GM23338 (cell line): ENCODE data around the gene ARHGEF16. TPM values are rescaled to one million over a fixed set of nuclear protein-coding genes. Genes with fewer than 3 reads are reported as not detected.

Source experiments
- ATAC-seq: fragments of 200-7000 bp; cut with Tn5 transposase; 3 replicates; pipeline ENCODE4 v1.9.1; 2020
- DNase-seq: peaks from one replicate; pipeline ENCODE4 v3.0.0-alpha.2; 2015; ENCODE audit warnings: low spot score
- H2AFZ ChIP-seq: fragments of 200-600 bp; sonication (generic); 2 replicates; pipeline ENCODE4 v1.8.0; 2016; ENCODE audit warnings: antibody characterized with exemption, mild to moderate bottlenecking, moderate library complexity
- H3F3A ChIP-seq: fragments of 200-600 bp; sonication (generic); replicated peaks from 2 replicates; pipeline ENCODE4 v1.8.0; 2017; ENCODE audit warnings: antibody characterized with exemption, mixed run types, low read depth
- H3K27ac ChIP-seq: fragments of 200-600 bp; sonication (generic); 2 replicates; pipeline ENCODE4 v1.6.1; 2016; ENCODE audit warnings: low read depth
- H3K27me3 ChIP-seq: fragments of 200-600 bp; sonication (generic); 2 replicates; pipeline ENCODE4 v1.8.0; 2016; ENCODE audit warnings: mild to moderate bottlenecking, mixed run types, moderate library complexity; ENCODE audit not compliant: insufficient read depth
- H3K36me3 ChIP-seq: fragments of 200-600 bp; sonication (generic); 2 replicates; pipeline ENCODE4 v1.8.0; 2016; ENCODE audit warnings: mild to moderate bottlenecking; ENCODE audit not compliant: insufficient read depth
- H3K4me1 ChIP-seq: fragments of 200-600 bp; sonication (generic); 2 replicates; pipeline ENCODE4 v1.8.0; 2016; ENCODE audit warnings: mild to moderate bottlenecking, moderate library complexity; ENCODE audit not compliant: insufficient read depth
- H3K4me2 ChIP-seq: fragments of 200-600 bp; sonication (generic); 2 replicates; pipeline ENCODE4 v1.7.1; 2017; ENCODE audit warnings: mixed run types
- H3K4me3 ChIP-seq: fragments of 200-600 bp; sonication (generic); 2 replicates; pipeline ENCODE4 v1.6.1; 2016; ENCODE audit warnings: mixed run types
- H3K79me2 ChIP-seq: fragments of 200-600 bp; sonication (generic); replicated peaks from 2 replicates; pipeline ENCODE4 v1.8.0; 2017; ENCODE audit warnings: mild to moderate bottlenecking; ENCODE audit not compliant: insufficient read depth
- H3K9me2 ChIP-seq: fragments of 200-600 bp; sonication (generic); 2 replicates; pipeline ENCODE4 v1.8.0; 2017; ENCODE audit not compliant: insufficient read depth
- H4K20me1 ChIP-seq: fragments of 200-600 bp; sonication (generic); replicated peaks from 2 replicates; pipeline ENCODE4 v1.8.0; 2017; ENCODE audit warnings: mild to moderate bottlenecking; ENCODE audit not compliant: insufficient read depth
- H3K27ac Mint-ChIP-seq: 2 replicates; pipeline ENCODE4 v1.8.0; 2020; ENCODE audit warnings: inconsistent platforms, mild to moderate bottlenecking, moderate library complexity, mixed read lengths
- H3K27me3 Mint-ChIP-seq: 3 replicates; pipeline ENCODE4 v1.8.0; 2022; ENCODE audit warnings: low read depth, mild to moderate bottlenecking, moderate library complexity, mixed read lengths, inconsistent platforms; ENCODE audit not compliant: insufficient read depth, poor library complexity
- H3K36me3 Mint-ChIP-seq: 3 replicates; pipeline ENCODE4 v1.8.0; 2021; ENCODE audit warnings: low read depth, mild to moderate bottlenecking, inconsistent platforms, moderate library complexity, mixed read lengths
- H3K4me1 Mint-ChIP-seq: 3 replicates; pipeline ENCODE4 v1.8.0; 2020; ENCODE audit warnings: mild to moderate bottlenecking, inconsistent platforms, mixed read lengths
- H3K4me3 Mint-ChIP-seq: 3 replicates; pipeline ENCODE4 v1.8.0; 2021; ENCODE audit warnings: moderate library complexity, mild to moderate bottlenecking, inconsistent platforms, mixed read lengths
- H3K9me3 Mint-ChIP-seq: 3 replicates; pipeline ENCODE4 v1.8.0; 2020; ENCODE audit warnings: moderate library complexity, mild to moderate bottlenecking, inconsistent platforms, mixed read lengths
- EZH2 ChIP-seq: fragments of 200-600 bp; sonication (generic); IDR thresholded peaks from one replicate; pipeline ENCODE4 v1.8.0; 2017; ENCODE audit warnings: antibody characterized with exemption, mild to moderate bottlenecking, low read depth; ENCODE audit not compliant: unreplicated experiment
- EZH2phosphoT487 ChIP-seq: fragments of 200-600 bp; sonication (generic); IDR thresholded peaks from one replicate; pipeline ENCODE4 v1.8.1; 2018; ENCODE audit warnings: antibody characterized with exemption; ENCODE audit not compliant: unreplicated experiment
- JUNB ChIP-seq: IDR thresholded peaks from one replicate; pipeline ENCODE4 v1.6.1; 2016; ENCODE audit warnings: antibody characterized with exemption; ENCODE audit not compliant: unreplicated experiment
- NANOG ChIP-seq: IDR thresholded peaks from 2 replicates; pipeline ENCODE4 v1.6.1; 2016; ENCODE audit warnings: antibody characterized with exemption, borderline replicate concordance
- POLR2AphosphoS5 ChIP-seq: IDR thresholded peaks from 2 replicates; pipeline ENCODE4 v1.6.1; 2016; ENCODE audit warnings: antibody characterized with exemption, low read depth
- STAT1 ChIP-seq: IDR thresholded peaks from one replicate; pipeline ENCODE4 v1.6.1; 2016; ENCODE audit warnings: antibody characterized with exemption; ENCODE audit not compliant: unreplicated experiment
- ZNF114 ChIP-seq: fragments of 250-450 bp; sonication (Bioruptor Pico); IDR thresholded peaks from 2 replicates; pipeline ENCODE4 v1.5.0; 2020; ENCODE audit warnings: mild to moderate bottlenecking, moderate library complexity
- ZNF331 ChIP-seq: fragments of 250-450 bp; sonication (Bioruptor Pico); IDR thresholded peaks from 2 replicates; pipeline ENCODE4 v1.5.0; 2020; ENCODE audit warnings: low read depth, mild to moderate bottlenecking, moderate library complexity
- polyA plus RNA-seq: library from polyadenylated mRNA; unstranded; fragments of >200 nt; fragmentation: Nextera tagmentation; extraction: Ambion mirVana; gene quantifications from 2 replicates; pipeline ENCODE4 v1.2.1, GENCODE V29; 2016
- total RNA-seq: library from RNA; depleted of rRNA; stranded (reverse); fragments of >200 nt; shearing (Covaris generic); gene quantifications from 2 replicates; pipeline ENCODE4 v1.2.3, GENCODE V29; 2014
- TF ChIP-seq, protein P1 (sequence below): fragments of 250-450 bp; sonication (Bioruptor Pico); IDR thresholded peaks from 2 replicates; pipeline ENCODE4 v1.5.0; 2020; ENCODE audit warnings: mild to moderate bottlenecking, moderate library complexity
- TF ChIP-seq, protein P2 (sequence below), 2 experiments: fragments of 200-600 bp in 1 of 2; sonication (generic) in 1 of 2; conservative IDR thresholded peaks; 2 replicates each; pipeline versions ENCODE4 v1.5.1 to v1.6.1; 2016 to 2017; ENCODE audit warnings: antibody characterized with exemption in 2 of 2, low read depth in 2 of 2, mild to moderate bottlenecking in 2 of 2, moderate library complexity in 1 of 2
- TF ChIP-seq, protein P3 (sequence below): IDR thresholded peaks from one replicate; pipeline ENCODE4 v1.6.1; 2018; ENCODE audit warnings: antibody characterized with exemption; ENCODE audit not compliant: unreplicated experiment

ARHGEF16 gene
- total and polyA plus RNA-seq, 2 experiments from 2014 or later, result 12.2 to 29.3 TPM

DNA sequence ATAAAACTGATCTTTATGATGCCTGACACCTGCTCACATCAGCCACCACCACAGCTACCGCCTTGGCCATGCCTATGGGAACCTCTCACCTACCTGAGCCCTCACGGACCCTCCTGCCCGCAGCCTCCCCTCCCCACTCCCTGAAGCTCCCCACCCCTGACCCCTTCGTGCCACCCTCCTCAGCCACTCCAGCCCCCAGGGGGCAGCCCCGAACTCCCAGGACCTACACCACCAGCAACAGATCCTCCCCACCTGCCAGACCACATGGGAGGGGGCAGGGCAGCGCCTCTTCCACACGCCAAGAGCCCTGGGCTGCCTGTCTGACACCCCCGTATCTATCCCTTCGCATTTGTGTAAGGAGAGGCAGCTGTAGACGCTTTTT, 14.2 kb upstream of the ARHGEF16 start:
- ATAC-seq (no peak), DNase-seq (no peak)
- no peaks in the 10 kb centered on the region for H3K36me3 Mint-ChIP-seq
- no peaks in the 10 kb centered on the region for H3K9me3 Mint-ChIP-seq
- no peaks in the 10 kb centered on the region for H3K79me2 ChIP-seq
- H3K27me3 ChIP-seq, result no peaks in the 10 kb centered on the region
- H3K4me1 ChIP-seq, result no peaks in the 10 kb centered on the region
- no peaks in the 10 kb centered on the region for H4K20me1 ChIP-seq
- no peak overlapping the region for H3K27ac Mint-ChIP-seq
- peaks cover 10% of the 10 kb centered on the region for H3K4me1 Mint-ChIP-seq
- no peak overlapping the region for H2AFZ ChIP-seq
- H3K36me3 ChIP-seq, result no peaks in the 10 kb centered on the region
- H3K4me2 ChIP-seq, result no peak overlapping the region
- no peaks in the 10 kb centered on the region for H3K9me2 ChIP-seq
- H3K27me3 Mint-ChIP-seq, result peaks cover 10% of the 10 kb centered on the region
- TF ChIP-seq EZH2phosphoT487 (no peak), POLR2AphosphoS5 (no peak), JUNB (no peak)
- H3K4me3 ChIP-seq, result no peak overlapping the region
- no peak overlapping the region for H3K27ac ChIP-seq
- no peaks in the 10 kb centered on the region for H3F3A ChIP-seq
- no peak overlapping the region for H3K4me3 Mint-ChIP-seq

DNA sequence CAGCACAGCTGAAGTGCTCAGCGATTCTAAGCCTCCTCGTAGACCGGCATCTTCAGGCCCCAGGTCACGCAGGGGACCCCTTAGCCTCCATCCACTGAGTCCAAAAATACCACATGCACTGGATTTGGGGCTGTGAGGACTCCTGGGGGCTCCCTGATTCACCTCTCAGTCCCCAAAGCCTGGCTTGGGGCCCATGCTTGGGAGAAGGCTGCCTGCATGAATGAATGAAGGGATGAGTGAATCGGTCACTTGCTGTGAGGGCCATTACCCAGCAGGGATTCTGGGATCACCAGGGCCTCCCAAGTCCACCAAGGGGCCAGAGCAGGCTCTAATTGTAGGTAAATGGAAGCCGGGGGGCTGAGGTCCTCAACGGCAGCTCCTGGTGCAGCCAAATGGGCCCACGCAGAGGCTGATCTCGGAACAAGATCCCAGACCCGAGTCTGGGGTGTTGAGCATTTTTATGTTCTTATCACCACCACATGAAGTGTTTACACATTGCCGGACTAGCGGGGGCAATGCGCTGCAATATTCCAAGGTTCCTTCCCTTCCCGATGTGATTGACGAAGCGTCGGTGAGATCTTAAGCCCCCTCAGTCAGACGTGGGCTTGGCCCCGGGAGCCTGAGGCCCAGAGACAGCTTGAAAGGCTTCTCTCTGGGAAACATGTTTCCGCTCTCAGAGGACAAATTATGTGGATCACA, 13.6 kb upstream of the ARHGEF16 start:
- H3K27me3 ChIP-seq, result no peaks in the 10 kb centered on the region
- Mint-ChIP-seq H3K4me1 (peaks cover 10% of the 10 kb centered on the region), H3K4me3 (no peak overlapping the region)
- TF ChIP-seq JUNB (no peak), ZNF331 (CRISPR knock-in tag) (no peak), ZNF114 (CRISPR knock-in tag) (no peak), STAT1 (no peak), NANOG (no peak), EZH2 (no peak)
- TF ChIP-seq, protein P1, sequence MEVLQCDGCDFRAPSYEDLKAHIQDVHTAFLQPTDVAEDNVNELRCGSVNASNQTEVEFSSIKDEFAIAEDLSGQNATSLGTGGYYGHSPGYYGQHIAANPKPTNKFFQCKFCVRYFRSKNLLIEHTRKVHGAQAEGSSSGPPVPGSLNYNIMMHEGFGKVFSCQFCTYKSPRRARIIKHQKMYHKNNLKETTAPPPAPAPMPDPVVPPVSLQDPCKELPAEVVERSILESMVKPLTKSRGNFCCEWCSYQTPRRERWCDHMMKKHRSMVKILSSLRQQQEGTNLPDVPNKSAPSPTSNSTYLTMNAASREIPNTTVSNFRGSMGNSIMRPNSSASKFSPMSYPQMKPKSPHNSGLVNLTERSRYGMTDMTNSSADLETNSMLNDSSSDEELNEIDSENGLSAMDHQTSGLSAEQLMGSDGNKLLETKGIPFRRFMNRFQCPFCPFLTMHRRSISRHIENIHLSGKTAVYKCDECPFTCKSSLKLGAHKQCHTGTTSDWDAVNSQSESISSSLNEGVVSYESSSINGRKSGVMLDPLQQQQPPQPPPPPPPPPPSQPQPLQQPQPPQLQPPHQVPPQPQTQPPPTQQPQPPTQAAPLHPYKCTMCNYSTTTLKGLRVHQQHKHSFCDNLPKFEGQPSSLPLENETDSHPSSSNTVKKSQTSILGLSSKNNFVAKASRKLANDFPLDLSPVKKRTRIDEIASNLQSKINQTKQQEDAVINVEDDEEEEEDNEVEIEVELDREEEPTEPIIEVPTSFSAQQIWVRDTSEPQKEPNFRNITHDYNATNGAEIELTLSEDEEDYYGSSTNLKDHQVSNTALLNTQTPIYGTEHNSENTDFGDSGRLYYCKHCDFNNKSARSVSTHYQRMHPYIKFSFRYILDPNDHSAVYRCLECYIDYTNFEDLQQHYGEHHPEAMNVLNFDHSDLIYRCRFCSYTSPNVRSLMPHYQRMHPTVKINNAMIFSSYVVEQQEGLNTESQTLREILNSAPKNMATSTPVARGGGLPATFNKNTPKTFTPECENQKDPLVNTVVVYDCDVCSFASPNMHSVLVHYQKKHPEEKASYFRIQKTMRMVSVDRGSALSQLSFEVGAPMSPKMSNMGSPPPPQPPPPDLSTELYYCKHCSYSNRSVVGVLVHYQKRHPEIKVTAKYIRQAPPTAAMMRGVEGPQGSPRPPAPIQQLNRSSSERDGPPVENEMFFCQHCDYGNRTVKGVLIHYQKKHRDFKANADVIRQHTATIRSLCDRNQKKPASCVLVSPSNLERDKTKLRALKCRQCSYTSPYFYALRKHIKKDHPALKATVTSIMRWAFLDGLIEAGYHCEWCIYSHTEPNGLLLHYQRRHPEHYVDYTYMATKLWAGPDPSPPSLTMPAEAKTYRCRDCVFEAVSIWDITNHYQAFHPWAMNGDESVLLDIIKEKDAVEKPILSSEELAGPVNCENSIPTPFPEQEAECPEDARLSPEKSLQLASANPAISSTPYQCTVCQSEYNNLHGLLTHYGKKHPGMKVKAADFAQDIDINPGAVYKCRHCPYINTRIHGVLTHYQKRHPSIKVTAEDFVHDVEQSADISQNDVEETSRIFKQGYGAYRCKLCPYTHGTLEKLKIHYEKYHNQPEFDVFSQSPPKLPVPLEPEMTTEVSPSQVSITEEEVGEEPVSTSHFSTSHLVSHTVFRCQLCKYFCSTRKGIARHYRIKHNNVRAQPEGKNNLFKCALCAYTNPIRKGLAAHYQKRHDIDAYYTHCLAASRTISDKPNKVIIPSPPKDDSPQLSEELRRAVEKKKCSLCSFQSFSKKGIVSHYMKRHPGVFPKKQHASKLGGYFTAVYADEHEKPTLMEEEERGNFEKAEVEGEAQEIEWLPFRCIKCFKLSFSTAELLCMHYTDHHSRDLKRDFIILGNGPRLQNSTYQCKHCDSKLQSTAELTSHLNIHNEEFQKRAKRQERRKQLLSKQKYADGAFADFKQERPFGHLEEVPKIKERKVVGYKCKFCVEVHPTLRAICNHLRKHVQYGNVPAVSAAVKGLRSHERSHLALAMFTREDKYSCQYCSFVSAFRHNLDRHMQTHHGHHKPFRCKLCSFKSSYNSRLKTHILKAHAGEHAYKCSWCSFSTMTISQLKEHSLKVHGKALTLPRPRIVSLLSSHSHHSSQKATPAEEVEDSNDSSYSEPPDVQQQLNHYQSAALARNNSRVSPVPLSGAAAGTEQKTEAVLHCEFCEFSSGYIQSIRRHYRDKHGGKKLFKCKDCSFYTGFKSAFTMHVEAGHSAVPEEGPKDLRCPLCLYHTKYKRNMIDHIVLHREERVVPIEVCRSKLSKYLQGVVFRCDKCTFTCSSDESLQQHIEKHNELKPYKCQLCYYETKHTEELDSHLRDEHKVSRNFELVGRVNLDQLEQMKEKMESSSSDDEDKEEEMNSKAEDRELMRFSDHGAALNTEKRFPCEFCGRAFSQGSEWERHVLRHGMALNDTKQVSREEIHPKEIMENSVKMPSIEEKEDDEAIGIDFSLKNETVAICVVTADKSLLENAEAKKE (CRISPR knock-in tag), result no peak
- TF ChIP-seq, protein P2, sequence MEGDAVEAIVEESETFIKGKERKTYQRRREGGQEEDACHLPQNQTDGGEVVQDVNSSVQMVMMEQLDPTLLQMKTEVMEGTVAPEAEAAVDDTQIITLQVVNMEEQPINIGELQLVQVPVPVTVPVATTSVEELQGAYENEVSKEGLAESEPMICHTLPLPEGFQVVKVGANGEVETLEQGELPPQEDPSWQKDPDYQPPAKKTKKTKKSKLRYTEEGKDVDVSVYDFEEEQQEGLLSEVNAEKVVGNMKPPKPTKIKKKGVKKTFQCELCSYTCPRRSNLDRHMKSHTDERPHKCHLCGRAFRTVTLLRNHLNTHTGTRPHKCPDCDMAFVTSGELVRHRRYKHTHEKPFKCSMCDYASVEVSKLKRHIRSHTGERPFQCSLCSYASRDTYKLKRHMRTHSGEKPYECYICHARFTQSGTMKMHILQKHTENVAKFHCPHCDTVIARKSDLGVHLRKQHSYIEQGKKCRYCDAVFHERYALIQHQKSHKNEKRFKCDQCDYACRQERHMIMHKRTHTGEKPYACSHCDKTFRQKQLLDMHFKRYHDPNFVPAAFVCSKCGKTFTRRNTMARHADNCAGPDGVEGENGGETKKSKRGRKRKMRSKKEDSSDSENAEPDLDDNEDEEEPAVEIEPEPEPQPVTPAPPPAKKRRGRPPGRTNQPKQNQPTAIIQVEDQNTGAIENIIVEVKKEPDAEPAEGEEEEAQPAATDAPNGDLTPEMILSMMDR (conservative IDR thresholded peaks at IDR 0.05; ENCODE audit: low read depth in 2 of 2), result no peak
- TF ChIP-seq, protein P3, sequence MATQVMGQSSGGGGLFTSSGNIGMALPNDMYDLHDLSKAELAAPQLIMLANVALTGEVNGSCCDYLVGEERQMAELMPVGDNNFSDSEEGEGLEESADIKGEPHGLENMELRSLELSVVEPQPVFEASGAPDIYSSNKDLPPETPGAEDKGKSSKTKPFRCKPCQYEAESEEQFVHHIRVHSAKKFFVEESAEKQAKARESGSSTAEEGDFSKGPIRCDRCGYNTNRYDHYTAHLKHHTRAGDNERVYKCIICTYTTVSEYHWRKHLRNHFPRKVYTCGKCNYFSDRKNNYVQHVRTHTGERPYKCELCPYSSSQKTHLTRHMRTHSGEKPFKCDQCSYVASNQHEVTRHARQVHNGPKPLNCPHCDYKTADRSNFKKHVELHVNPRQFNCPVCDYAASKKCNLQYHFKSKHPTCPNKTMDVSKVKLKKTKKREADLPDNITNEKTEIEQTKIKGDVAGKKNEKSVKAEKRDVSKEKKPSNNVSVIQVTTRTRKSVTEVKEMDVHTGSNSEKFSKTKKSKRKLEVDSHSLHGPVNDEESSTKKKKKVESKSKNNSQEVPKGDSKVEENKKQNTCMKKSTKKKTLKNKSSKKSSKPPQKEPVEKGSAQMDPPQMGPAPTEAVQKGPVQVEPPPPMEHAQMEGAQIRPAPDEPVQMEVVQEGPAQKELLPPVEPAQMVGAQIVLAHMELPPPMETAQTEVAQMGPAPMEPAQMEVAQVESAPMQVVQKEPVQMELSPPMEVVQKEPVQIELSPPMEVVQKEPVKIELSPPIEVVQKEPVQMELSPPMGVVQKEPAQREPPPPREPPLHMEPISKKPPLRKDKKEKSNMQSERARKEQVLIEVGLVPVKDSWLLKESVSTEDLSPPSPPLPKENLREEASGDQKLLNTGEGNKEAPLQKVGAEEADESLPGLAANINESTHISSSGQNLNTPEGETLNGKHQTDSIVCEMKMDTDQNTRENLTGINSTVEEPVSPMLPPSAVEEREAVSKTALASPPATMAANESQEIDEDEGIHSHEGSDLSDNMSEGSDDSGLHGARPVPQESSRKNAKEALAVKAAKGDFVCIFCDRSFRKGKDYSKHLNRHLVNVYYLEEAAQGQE, result no peak

More for the DNA sequence above, 13.6 kb upstream of the ARHGEF16 start:
- H3K27me3 Mint-ChIP-seq, result peaks cover 10% of the 10 kb centered on the region
- DNase-seq (no peak), ATAC-seq (no peak)
- no peaks in the 10 kb centered on the region for H4K20me1 ChIP-seq
- H3K9me3 Mint-ChIP-seq, result no peaks in the 10 kb centered on the region
- no peak overlapping the region for H3K4me2 ChIP-seq
- no peaks in the 10 kb centered on the region for H3K36me3 ChIP-seq
- no peaks in the 10 kb centered on the region for H3K79me2 ChIP-seq
- H3K27ac ChIP-seq, result no peak overlapping the region
- H3F3A ChIP-seq, result no peaks in the 10 kb centered on the region
- H3K36me3 Mint-ChIP-seq, result no peaks in the 10 kb centered on the region
- H3K4me1 ChIP-seq, result no peaks in the 10 kb centered on the region
- H3K4me3 ChIP-seq, result no peak overlapping the region
- H3K9me2 ChIP-seq, result no peaks in the 10 kb centered on the region
- H3K27ac Mint-ChIP-seq, result no peak overlapping the region
- H2AFZ ChIP-seq, result no peak overlapping the region
